DND-41 (cell line): ENCODE measurements around the gene EVC2.

ENCODE experiments used
- ATAC-seq: fragments of 200-7000 bp; cut with Tn5 transposase; 3 replicates; pipeline ENCODE4 v1.9.1; 2021; ENCODE audit warnings: low read depth; ENCODE audit not compliant: insufficient read depth
- DNase-seq: peaks from one replicate; pipeline ENCODE4 v3.0.0-alpha.2; 2020
- H2AFZ ChIP-seq: 2 replicates; pipeline ENCODE4 v1.6.0; 2012; ENCODE audit warnings: low read depth, low read length
- H3K27ac ChIP-seq: 2 replicates; pipeline ENCODE4 v1.5.1; 2012; ENCODE audit warnings: low read length, inconsistent platforms
- H3K27me3 ChIP-seq: fragments of 200-600 bp; sonication (generic); 2 replicates; pipeline ENCODE4 v1.6.0; 2012; ENCODE audit warnings: low read length, mild to moderate bottlenecking, inconsistent platforms; ENCODE audit not compliant: insufficient read depth, poor library complexity
- H3K36me3 ChIP-seq: 2 replicates; pipeline ENCODE4 v1.5.1; 2012; ENCODE audit warnings: low read length, inconsistent platforms; ENCODE audit not compliant: insufficient read depth
- H3K4me1 ChIP-seq: 2 replicates; pipeline ENCODE4 v1.5.1; 2012; ENCODE audit warnings: mild to moderate bottlenecking, low read length; ENCODE audit not compliant: insufficient read depth
- H3K4me2 ChIP-seq: 2 replicates; pipeline ENCODE4 v1.6.0; 2012; ENCODE audit warnings: mild to moderate bottlenecking, moderate library complexity, low read length, inconsistent platforms; ENCODE audit not compliant: insufficient read depth
- H3K4me3 ChIP-seq, 2 experiments: fragments of 200-600 bp in 1 of 2; shearing (Covaris generic) in 1 of 2; 2 replicates each; pipeline ENCODE4 v1.5.1; 2012 to 2016; ENCODE audit warnings: inconsistent platforms in 2 of 2, low read length in 2 of 2, mild to moderate bottlenecking in 2 of 2, low read depth in 1 of 2, moderate library complexity in 1 of 2
- H3K79me2 ChIP-seq: 2 replicates; pipeline ENCODE4 v1.6.0; 2012; ENCODE audit warnings: low read length, inconsistent platforms; ENCODE audit not compliant: insufficient read depth
- H3K9ac ChIP-seq: 2 replicates; pipeline ENCODE4 v1.6.0; 2012; ENCODE audit warnings: low read depth, mild to moderate bottlenecking, inconsistent platforms, low read length, moderate library complexity
- H3K9me3 ChIP-seq: 2 replicates; pipeline ENCODE4 v1.5.1; 2012; ENCODE audit warnings: low read length, moderate library complexity, mild to moderate bottlenecking, inconsistent platforms; ENCODE audit not compliant: insufficient read depth, severe bottlenecking
- H4K20me1 ChIP-seq: 2 replicates; pipeline ENCODE4 v1.6.0; 2012; ENCODE audit warnings: low read length; ENCODE audit not compliant: insufficient read depth
- EZH2 ChIP-seq: IDR thresholded peaks from 3 replicates; pipeline ENCODE4 v1.6.1; 2012; ENCODE audit warnings: borderline replicate concordance, low read depth, mild to moderate bottlenecking, moderate library complexity, low read length, inconsistent platforms; ENCODE audit not compliant: severe bottlenecking
- TF ChIP-seq, protein P1 (sequence below): IDR thresholded peaks from 2 replicates; pipeline ENCODE4 v1.5.1; 2012; ENCODE audit warnings: borderline replicate concordance, low read length, moderate library complexity, mild to moderate bottlenecking; ENCODE audit not compliant: poor library complexity, severe bottlenecking; ENCODE audit errors: extremely low read depth

Gene EVC2

DNA sequence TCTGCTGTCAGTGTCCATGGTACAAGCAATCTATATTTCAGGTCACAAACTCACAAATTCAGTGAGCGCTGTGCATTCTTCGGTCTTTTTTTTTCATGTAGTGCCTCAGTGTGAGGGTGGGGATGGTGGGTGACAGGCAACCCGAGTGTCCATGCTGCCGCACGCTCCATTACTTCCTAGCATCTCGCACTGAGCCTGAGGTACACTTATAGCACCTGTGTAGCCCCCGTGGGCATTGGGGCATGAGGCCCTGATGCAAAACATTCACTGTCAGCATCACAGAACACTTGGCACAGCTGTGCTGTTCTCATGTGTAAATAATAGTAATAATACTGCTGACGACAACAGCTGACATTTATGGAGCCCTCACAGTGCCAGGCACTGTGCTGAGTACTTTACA, 31.6 kb downstream of the EVC2 start:
- no peak overlapping the region for H2AFZ ChIP-seq
- no peaks in the 10 kb centered on the region for H3K4me1 ChIP-seq
- no peaks in the 10 kb centered on the region for H3K36me3 ChIP-seq
- no peak overlapping the region for H3K4me3 ChIP-seq
- no peak for TF ChIP-seq EZH2
- TF ChIP-seq, protein P1, sequence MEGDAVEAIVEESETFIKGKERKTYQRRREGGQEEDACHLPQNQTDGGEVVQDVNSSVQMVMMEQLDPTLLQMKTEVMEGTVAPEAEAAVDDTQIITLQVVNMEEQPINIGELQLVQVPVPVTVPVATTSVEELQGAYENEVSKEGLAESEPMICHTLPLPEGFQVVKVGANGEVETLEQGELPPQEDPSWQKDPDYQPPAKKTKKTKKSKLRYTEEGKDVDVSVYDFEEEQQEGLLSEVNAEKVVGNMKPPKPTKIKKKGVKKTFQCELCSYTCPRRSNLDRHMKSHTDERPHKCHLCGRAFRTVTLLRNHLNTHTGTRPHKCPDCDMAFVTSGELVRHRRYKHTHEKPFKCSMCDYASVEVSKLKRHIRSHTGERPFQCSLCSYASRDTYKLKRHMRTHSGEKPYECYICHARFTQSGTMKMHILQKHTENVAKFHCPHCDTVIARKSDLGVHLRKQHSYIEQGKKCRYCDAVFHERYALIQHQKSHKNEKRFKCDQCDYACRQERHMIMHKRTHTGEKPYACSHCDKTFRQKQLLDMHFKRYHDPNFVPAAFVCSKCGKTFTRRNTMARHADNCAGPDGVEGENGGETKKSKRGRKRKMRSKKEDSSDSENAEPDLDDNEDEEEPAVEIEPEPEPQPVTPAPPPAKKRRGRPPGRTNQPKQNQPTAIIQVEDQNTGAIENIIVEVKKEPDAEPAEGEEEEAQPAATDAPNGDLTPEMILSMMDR: no peak
- H3K4me2 ChIP-seq: no peak overlapping the region
- DNase-seq (no peak), ATAC-seq (no peak)
- H3K27me3 ChIP-seq: peaks cover 2% of the 10 kb centered on the region
- H3K9ac ChIP-seq: no peak overlapping the region
- H4K20me1 ChIP-seq: no peaks in the 10 kb centered on the region
- H3K9me3 ChIP-seq: no peaks in the 10 kb centered on the region
- no peaks in the 10 kb centered on the region for H3K79me2 ChIP-seq
- no peak overlapping the region for H3K27ac ChIP-seq

DNA sequence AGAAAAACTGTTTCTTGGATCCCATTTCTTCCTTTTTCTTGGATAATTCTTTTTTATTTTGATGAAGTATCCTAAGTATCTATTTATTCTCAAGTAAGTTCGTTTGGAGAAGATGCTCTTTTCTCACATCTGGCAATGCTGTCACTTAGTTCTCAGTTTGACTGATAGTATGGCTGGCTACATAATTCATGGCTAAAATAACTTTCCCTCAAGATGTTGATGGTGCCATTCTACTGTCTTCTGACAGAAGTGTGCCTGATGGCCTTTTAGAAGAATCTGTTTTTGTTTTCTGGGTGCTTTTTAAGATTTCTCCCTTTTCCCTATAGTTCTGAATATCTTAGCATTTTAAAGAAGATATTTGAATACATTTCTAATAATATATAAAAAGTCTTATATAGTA, 41.6 kb downstream of the EVC2 start:
- Histone ChIP-seq H3K27me3 (no peaks in the 10 kb centered on the region), H3K9ac (no peak overlapping the region), H3K4me2 (no peak overlapping the region), H2AFZ (no peak overlapping the region), H3K79me2 (no peaks in the 10 kb centered on the region), H3K4me1 (no peaks in the 10 kb centered on the region), H3K27ac (no peak overlapping the region), H3K9me3 (peaks cover 8% of the 10 kb centered on the region), H4K20me1 (no peaks in the 10 kb centered on the region), H3K4me3 (no peak overlapping the region), H3K36me3 (no peaks in the 10 kb centered on the region)
- DNase-seq: no peak
- no peak for ATAC-seq
- TF ChIP-seq, protein P1: no peak
- TF ChIP-seq EZH2: no peak

DNA sequence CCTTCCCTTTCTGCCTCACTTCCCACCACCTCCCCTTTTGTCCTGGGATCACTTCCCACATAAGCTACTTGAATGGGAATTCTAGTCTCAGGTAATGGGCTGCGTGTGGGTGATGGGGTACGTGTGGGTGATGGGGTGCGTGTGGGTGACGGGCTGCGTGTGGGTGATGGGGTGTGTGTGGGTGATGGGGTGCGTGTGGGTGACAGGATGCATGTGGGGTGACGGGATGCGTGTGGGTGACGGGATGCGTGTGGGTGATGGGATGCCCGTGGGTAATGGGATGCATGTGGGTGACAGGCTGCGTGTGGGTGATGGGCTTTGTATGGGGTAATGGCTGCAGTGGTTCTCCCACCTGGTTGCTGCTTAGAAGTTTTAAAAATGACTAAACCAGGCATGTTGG, 43.6 kb downstream of the EVC2 start:
- no peak overlapping the region for H3K4me3 ChIP-seq
- no peaks in the 10 kb centered on the region for H4K20me1 ChIP-seq
- no peaks in the 10 kb centered on the region for H3K36me3 ChIP-seq

More for the DNA sequence above, 43.6 kb downstream of the EVC2 start:
- Histone ChIP-seq H3K79me2 (no peaks in the 10 kb centered on the region), H3K27ac (no peak overlapping the region), H3K4me1 (no peaks in the 10 kb centered on the region), H3K9ac (no peak overlapping the region), H3K4me2 (no peak overlapping the region), H2AFZ (no peak overlapping the region), H3K9me3 (peaks cover 7% of the 10 kb centered on the region), H3K27me3 (no peaks in the 10 kb centered on the region)
- TF ChIP-seq, protein P1: no peak
- TF ChIP-seq EZH2: no peak
- DNase-seq (no peak), ATAC-seq (no peak)
